Neutrophil (primary cell): ENCODE measurements around the gene CDX2.

Experiments
- H3K27ac ChIP-seq: fragments of 200-600 bp; sonication (generic); 2 replicates; pipeline ENCODE4 v1.5.1; 2016; ENCODE audit warnings: mild to moderate bottlenecking, moderate library complexity
- H3K27me3 ChIP-seq: fragments of 200-600 bp; sonication (generic); 2 replicates; pipeline ENCODE4 v1.6.0; 2016; ENCODE audit warnings: mild to moderate bottlenecking
- H3K36me3 ChIP-seq: fragments of 200-600 bp; sonication (generic); 2 replicates; pipeline ENCODE4 v1.5.1; 2017
- H3K4me1 ChIP-seq, 2 experiments: fragments of 200-600 bp in 1 of 2; sonication (generic) in 1 of 2; 1 replicate in 1 of 2; 2 replicates in 1 of 2; pipeline versions ENCODE4 v1.5.1 to v1.6.1; 2013 to 2016; ENCODE audit warnings: low read depth in 1 of 2, low read length in 1 of 2, mild to moderate bottlenecking in 1 of 2, moderate library complexity in 1 of 2; ENCODE audit not compliant: control insufficient read depth in 1 of 2, insufficient read depth in 1 of 2
- H3K4me3 ChIP-seq, 2 experiments: fragments of 200-600 bp in 1 of 2; sonication (generic) in 1 of 2; 1 replicate in 1 of 2; 2 replicates in 1 of 2; pipeline ENCODE4 v1.5.1; 2013 to 2016; ENCODE audit warnings: low read depth in 1 of 2, low read length in 1 of 2, mild to moderate bottlenecking in 1 of 2, moderate library complexity in 1 of 2
- H3K9me3 ChIP-seq: fragments of 200-600 bp; sonication (generic); 2 replicates; pipeline ENCODE4 v1.5.1; 2016
- TF ChIP-seq, protein P1 (sequence below): fragments of 200-600 bp; sonication (generic); IDR thresholded peaks from 2 replicates; pipeline ENCODE4 v1.5.1; 2016; ENCODE audit warnings: antibody characterized with exemption

Gene CDX2

DNA sequence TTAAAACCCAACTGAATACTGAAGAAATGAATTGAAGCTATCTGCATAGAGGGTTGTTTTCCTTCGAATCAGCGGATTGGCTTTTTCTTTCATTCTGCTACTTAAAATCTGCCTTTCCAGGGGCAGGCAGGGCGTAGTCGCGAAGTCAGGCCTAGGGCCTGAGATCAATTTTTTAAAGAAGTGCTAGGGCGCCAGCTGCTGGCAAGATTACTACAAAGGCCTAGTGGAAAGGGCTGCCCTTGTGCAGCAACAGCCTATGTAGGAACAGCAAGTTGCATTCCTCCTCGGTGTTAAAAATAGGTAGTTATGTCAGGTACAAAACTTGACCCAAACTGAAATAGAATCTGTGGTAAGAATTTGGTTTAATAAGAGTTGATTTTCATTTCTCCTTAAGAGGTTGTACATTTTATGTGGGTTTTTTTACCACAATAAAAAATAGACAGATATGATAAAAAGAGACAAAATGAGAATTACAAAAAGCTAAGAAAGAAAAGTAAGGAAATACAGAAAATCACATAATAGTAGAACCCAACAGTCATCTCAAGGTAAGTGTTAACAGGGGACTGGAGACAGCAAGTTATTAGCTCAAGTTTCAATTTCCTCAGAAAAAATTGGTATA is 28.9 kb upstream of the CDX2 start:
- H3K4me1 ChIP-seq: no peaks in the 10 kb centered on the region
- H3K4me3 ChIP-seq: no peak overlapping the region
- no peaks in the 10 kb centered on the region for H3K27me3 ChIP-seq
- no peaks in the 10 kb centered on the region for H3K36me3 ChIP-seq
- TF ChIP-seq, protein P1, sequence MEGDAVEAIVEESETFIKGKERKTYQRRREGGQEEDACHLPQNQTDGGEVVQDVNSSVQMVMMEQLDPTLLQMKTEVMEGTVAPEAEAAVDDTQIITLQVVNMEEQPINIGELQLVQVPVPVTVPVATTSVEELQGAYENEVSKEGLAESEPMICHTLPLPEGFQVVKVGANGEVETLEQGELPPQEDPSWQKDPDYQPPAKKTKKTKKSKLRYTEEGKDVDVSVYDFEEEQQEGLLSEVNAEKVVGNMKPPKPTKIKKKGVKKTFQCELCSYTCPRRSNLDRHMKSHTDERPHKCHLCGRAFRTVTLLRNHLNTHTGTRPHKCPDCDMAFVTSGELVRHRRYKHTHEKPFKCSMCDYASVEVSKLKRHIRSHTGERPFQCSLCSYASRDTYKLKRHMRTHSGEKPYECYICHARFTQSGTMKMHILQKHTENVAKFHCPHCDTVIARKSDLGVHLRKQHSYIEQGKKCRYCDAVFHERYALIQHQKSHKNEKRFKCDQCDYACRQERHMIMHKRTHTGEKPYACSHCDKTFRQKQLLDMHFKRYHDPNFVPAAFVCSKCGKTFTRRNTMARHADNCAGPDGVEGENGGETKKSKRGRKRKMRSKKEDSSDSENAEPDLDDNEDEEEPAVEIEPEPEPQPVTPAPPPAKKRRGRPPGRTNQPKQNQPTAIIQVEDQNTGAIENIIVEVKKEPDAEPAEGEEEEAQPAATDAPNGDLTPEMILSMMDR: no peak
- no peak overlapping the region for H3K27ac ChIP-seq
- no peaks in the 10 kb centered on the region for H3K9me3 ChIP-seq

DNA sequence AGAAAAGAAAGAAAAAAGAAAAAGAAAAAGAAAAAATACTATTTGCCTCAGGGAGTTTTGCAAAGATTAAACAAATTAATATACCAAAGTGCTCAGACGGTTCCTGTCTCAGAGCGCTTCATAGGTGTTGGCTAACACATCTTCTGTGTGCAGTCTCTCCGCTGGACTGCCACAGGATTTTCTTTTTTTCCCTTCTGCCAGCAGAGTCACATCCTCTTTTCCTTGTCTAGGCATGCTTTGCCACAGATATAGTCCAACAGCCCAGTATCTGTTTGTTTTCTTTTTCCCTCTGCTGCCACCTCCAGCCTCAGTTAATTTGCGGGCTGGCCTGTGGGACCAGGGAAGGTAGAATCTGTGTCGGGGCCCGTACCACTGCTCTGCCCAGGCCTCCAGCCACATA is 22.8 kb upstream of the CDX2 start:
- Histone ChIP-seq H3K36me3 (no peaks in the 10 kb centered on the region), H3K4me3 (no peak overlapping the region), H3K9me3 (no peaks in the 10 kb centered on the region), H3K27ac (no peak overlapping the region), H3K4me1 (no peaks in the 10 kb centered on the region), H3K27me3 (peaks cover 17% of the 10 kb centered on the region)
- TF ChIP-seq, protein P1: no peak

DNA sequence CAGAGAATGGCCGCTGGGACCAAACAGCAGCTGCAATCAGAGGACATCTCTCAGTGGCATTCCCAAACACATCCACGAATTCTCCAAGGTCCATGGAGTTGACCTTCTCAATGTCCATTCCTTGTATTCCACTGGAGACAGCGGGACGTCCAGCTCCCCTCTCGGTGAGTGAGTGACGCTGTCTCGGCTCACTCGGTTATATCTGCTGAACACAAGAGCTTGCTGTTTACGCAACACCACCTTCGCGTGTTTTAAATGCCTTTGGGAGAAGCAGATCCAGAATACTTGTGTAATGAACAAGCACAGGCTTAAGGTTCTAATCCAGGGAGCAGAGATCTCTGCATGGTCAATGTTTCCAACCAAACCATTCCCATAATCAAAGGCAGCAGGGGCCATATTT is 19.4 kb upstream of the CDX2 start, which contains the start of gene URAD:
Gene URAD (minus strand): TSS at position 174 of the 400 bp plus-strand sequence. CDS start 56 bp downstream, at position 118.
- Histone ChIP-seq H3K27me3 (peaks cover 36% of the 10 kb centered on the region), H3K36me3 (no peaks in the 10 kb centered on the region), H3K4me3 (no peak within 1 kb of the TSS), H3K4me1 (no peaks in the 10 kb centered on the region), H3K9me3 (no peaks in the 10 kb centered on the region), H3K27ac (no peak within 1 kb of the TSS)
- TF ChIP-seq, protein P1: no peak

DNA sequence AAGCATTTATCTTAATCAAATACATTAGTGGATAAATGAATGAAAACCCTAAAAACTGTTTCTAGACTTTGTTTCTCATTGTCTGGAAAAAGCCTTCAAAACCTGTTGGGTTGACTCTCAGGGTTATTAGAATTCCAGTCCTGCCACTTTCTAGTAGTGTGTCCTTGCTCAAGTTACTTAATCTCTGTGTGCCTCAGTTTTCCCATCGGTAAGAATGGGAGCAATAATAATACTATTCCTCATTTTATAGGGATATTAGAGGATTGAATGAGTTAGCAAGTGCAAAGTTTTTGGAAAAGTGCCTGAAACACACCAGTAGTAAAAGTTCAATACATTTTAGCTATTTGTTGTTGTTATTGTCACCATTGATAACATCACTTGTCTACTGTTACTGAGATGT is 16.5 kb upstream of the CDX2 start:
- Histone ChIP-seq H3K27ac (no peak overlapping the region), H3K36me3 (no peaks in the 10 kb centered on the region), H3K4me1 (no peaks in the 10 kb centered on the region), H3K4me3 (no peak overlapping the region), H3K27me3 (peaks cover 65% of the 10 kb centered on the region), H3K9me3 (no peaks in the 10 kb centered on the region)
- TF ChIP-seq, protein P1: no peak

DNA sequence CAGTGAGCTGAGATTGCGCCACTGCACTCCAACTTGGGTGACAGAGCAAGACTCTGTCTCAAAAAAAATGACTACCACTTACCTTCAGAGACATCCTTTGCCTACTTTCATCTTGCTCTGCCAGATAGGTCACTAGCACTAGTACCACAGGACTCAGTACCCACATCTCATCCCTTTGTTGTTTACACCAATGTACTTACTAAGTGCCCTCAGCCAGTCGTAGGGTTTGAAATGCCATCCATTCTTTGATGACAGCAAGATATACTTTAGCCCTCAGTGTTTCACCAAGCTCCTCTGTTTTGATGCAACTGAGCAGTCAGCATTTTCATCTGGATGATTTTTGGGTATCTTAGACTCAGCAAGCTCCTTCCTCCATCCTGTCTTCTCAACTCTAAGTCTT is 13.2 kb upstream of the CDX2 start:
- Histone ChIP-seq H3K27ac (no peak overlapping the region), H3K4me3 (no peak overlapping the region), H3K9me3 (no peaks in the 10 kb centered on the region), H3K27me3 (peaks cover 86% of the 10 kb centered on the region), H3K36me3 (no peaks in the 10 kb centered on the region), H3K4me1 (peaks cover 6 to 13% of the 10 kb centered on the region in 2 experiments)
- TF ChIP-seq, protein P1: no peak
